NCI-H2196 treated with DMSO at 0.1 percent for 48 hours (cell line): ENCODE measurements around the gene RSU1.

Source experiments
- DNase-seq: peaks from one replicate; lab custom pipeline; 2025; ENCODE audit not compliant: unreplicated experiment; lab: John Stamatoyannopoulos, UW

The RSU1 gene

GRCh38 chr10:16611037-16611436, 206.2 kb downstream of the RSU1 start:
- DNase-seq, result no peak

- no peak for DNase-seq
Observed at GRCh38 chr10:16609211-16609610, 208.0 kb downstream of the RSU1 start.

- DNase-seq, result no peak
Observed at GRCh38 chr10:16606923-16607322, 210.3 kb downstream of the RSU1 start.

GRCh38 chr10:16606421-16606820, 210.8 kb downstream of the RSU1 start:
- no peak for DNase-seq

DNA sequence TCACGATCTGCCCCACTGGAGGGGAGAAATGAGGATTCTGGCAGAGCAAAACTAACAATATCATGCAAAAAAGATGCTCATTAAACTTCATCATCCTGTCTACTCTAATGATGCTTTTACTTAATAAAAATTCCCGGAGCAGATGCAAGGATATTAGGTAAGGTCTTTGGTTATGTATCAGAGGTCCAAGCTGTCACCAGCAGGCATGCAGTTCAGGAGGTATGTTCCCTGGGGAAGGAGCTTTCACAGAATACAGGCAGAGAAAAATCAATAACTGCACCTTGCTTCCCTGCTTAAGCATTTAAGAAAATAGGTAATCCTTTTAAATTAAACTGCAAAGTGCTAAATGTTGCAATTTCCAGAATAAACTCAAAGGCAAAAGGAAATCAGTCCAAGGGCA, 213.9 kb downstream of the RSU1 start:
- no peak for DNase-seq

GRCh38 chr10:16602104-16602775, 215.0 kb downstream of the RSU1 start:
- DNase-seq, result no peak

GRCh38 chr10:16599662-16600061, 217.6 kb downstream of the RSU1 start:
- no peak for DNase-seq

DNA sequence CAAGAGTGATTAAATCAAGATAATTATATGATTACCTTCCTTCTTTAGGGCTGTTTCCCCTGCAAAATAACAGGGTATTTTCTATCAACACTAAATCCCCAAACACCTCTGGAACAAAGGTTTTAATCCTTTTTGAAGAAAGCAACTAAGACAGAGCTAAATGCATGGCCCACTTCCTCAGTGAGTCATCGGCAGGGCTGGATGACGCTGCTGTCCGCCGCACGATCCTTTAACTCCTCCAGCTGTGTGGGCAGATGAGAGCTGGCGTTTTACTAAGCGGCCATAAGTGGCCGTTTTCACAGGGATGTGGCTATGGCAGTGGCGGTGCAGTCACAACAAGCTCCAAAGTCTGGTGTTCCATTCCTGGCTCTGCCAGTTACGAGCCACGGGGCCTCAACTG, 219.6 kb downstream of the RSU1 start:
- DNase-seq, result no peak

DNA sequence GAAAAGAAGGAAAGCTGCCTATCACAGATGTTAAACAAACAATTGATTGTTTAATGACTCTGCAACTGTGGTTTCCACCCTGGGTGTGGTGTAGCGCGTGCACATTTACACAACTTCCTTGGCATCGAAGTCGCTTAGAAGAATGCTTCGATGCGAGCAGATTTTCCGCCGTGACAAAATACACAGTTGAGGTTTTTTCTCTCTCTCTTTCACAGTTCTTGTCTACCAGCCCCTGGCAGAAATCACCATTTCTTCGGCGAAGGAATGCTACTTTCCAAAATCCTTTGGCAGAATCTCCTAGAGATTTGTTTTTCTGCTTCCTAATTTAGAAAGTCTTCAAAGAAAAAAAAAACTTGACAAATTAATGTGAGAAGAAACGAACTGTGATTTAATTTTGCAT, 224.8 kb downstream of the RSU1 start:
- no peak for DNase-seq

DNA sequence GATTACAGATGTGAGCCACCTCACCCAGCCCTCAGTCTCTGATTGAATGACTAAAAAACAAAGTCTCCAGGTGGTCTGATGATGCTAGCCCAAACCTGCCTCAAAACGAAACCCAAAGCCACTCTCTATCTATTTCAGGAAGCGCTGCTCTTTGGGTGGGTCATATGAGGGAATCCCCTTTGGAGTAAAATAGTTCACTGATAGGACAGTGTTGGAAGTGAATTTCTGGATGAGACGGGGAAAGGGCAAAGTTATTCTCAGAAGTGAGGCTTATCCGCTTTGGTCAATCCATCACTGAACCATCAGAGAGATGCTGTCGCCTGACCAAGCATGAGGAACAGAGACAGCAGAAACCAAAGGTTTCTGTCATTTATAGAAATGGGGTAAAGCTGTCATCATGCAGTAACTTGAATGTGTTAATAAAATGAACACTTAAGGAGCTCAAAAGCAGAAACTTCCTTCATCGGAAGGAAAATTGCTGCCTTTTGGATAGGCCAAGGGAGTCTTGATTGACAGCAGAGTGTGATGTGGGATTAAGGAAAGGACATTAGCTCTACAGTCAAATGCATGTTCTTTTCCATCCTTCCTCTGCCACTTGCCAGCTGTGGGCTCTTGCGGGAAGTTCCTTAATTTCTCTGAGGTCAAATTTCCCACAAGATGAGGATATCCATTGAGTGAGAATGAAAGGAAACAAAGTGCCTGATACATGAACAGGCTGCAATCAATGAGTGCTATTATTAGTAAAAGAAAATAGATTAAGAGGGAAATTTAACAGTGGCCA, 230.7 kb downstream of the RSU1 start:
- no peak for DNase-seq

- DNase-seq, result no peak
Observed at GRCh38 chr10:16585103-16585502, 232.1 kb downstream of the RSU1 start.

GRCh38 chr10:16583382-16583781, 233.8 kb downstream of the RSU1 start:
- DNase-seq, result no peak

GRCh38 chr10:16581202-16581601, 236.0 kb downstream of the RSU1 start:
- DNase-seq, result no peak

DNA sequence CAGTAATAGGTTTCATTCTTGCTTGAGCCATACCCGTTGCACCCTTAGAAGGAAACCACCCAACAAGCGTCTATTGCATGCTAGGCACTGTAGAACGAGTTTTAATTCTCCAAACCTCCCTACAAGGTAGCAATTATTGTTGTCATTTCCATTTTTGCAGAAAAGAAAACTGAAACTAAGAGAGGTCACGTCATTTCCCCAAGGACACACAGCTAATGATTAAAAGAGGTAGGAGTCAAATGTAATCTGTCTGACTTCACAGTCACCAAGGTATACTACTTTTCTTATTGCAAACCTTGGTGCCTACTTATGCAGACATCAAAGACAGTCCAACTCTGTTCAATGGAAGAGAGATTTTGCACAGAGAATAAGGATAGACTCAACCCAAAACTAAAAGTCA, 246.5 kb downstream of the RSU1 start:
- DNase-seq, result no peak

- DNase-seq, result no peak
Observed at GRCh38 chr10:16566202-16566805, 250.9 kb downstream of the RSU1 start.

DNA sequence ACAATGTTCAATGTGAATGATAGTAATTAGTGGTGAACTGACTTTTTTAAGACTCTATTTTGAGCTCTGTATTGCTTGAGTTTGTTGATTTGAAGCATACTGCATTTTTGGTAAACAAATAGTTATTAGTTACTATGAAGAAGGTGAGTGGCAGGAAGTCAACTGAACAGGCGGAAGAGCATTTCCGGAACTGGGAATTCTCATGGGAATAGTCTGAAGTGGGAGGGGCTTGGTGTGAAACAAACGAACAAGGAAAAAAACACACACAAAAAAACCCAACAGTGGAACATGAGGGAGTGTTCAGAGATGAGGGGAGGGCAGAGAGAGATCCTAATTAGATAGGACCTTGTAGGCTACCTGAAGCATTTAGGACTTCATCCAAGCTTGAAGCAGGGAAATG, 251.6 kb downstream of the RSU1 start:
- DNase-seq, result no peak

- no peak for DNase-seq
Observed at GRCh38 chr10:16562891-16563290, 254.3 kb downstream of the RSU1 start.

DNA sequence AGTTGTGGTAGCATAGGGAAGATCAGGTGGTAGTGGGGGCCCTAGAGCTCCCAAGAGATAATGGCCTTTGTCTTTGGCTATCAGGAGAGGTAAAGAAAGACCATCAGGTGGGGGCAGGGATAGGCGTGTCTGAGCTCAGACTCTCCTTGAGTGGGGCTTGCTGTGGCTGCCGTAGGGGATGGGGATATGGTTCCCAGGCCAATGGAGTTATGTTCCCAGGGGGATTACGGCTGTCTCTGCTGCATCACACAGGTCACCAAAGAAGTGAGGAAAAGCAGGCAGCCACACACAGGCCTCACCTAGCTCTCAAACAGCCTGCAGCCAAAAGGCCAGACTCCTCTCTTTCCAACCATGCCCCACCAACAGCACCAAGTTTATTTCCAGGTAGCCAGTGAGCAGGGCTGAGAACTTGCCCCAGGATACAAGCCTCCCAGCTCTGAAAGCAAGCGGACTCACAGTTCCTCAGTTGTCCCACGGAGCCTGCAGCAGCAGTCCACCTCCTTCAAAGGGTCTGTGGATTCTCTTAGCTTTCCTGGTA, 257.9 kb downstream of the RSU1 start:
- DNase-seq, result no peak

GRCh38 chr10:16547973-16548372, 269.3 kb downstream of the RSU1 start:
- DNase-seq, result no peak

DNA sequence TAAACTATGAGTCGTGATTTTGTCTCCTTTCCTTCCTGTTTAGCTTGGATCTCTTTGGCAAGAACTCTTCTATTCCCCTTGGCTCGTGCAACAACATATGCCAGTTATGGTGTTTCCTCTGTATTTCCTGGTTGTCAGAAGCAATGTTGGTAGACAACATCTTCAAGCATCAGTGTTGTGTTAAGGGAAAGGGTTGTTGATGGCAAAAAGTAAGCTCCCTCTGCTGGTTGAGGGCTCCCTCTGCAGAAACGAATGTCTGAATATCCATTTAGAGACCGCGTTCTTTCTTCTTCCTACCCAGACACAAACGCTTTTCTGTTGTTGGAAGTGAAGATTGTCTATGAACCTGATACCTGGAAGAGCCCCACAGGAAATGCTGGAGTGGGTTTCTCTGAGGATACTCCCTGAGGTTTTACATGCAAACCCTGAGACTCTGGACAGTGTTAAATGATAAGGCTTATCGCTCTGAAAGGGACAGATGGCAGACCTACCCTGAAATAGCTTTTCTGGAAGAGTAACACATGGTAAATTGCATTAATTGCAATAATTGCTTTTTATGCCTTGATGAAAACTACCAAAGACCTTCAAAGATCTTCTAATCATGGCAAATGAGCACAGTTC, 272.0 kb downstream of the RSU1 start:
- no peak for DNase-seq

DNA sequence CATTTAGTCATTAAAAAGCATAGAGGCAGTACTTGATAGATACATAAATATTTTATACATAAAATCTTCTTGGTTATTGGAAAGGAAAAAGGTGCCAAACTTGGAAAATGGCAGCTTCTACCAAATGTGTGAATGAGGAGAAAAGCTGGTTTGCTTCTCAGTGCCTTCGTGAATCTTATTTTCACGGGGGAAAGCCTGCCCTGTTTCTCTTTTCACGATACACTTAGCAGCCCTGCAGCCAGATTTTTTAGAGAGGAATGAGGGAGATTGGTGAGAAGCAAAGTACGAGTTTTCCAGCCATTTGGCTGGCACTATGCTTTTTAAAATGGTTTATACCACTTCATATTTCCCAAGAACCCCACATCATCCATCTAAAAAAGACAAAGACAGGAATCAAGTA, 272.6 kb downstream of the RSU1 start:
- DNase-seq, result no peak

DNA sequence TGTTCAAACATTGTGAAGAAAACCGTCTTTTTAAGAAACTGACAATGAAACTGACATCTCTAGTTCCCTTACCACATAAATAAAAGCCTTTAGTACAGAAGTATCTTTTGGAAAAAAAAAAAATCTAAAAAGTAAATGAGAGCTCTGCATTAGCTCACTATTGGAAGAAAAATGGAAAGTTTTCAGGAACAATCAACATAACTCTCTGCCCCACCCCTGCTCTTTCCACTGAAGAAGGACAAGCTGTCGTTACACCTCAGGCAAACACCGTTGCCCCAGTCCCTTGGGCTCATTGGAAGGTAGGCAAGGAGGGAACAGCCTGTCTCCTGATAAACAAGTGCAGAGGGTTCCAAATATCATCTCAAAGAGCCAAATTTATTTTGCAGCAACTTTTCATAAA, 273.1 kb downstream of the RSU1 start:
- no peak for DNase-seq
